ENCODE data around the gene PTPRK. TPM values are rescaled to one million over a fixed set of nuclear protein-coding genes. Genes with fewer than 3 reads are reported as not detected.

PTPRK gene
- polyA plus RNA-seq, 1 experiment = 37.8 TPM

DNA sequence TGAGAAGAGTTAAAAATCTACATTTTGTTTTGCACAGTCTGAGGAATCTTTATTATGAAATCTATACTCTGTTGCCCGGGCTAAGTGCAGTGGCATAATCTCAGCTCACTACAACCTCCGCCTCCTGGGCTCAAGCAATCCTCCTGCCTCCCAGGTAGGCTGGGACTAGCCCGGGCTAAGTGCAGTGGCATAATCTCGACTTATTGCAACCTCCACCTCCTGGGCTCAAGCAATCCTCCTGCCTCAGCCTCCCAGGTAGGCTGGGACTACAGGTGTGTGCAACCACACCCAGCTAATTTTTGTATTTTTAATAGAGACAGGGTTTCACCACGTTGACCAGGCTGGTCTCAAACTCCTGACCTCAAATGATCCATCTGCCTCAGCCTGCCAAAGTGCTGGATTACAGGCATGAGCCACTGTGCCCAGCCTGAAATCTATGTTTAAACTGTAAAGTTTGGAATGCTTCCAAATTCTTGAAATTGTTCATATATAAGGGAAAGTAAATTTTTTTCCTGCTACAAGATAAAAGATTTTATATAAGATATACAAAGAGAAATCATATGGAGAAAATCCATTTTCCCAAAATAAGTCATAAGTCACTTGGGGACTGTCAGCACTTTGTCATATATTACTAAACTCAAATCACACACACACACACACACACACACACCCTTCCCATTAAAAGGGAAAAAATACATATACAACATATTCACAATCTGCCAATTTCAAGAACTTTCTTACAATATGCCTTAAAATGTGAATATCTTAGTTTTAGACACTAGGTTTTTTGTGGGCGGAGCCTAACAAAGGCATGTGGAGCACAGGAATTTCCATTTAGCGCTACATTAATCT lies 19.4 kb downstream of the PTPRK start:
- H3K27ac ChIP-seq (ENCODE audit: low read depth, low read length) = no peak overlapping the region
- CTCF ChIA-PET = no interaction called here
- DNase-seq (ENCODE audit: low read depth, low spot score) = no peak

DNA sequence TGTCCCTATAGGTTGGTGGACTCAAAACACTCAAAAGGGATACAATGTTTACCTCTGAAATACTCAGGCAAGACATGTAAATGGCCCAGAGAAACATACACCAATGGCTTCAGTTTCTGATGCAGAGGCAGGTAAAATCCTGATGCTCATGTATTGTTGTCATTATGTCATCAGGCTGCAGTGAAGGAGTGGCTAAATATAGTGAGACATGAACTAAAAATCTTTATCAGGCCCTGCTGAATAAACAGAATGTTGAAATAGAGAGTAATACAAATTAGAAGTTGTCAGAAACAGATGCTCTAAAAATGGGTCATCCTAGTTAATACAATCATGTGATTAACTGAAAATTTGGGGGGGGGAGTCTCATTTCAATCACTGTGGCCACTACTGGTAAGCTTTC lies 20.4 kb downstream of the PTPRK start:
- Histone ChIP-seq H3K9me3 (ENCODE audit: control insufficient read depth, insufficient read depth, low read length) (no peaks in the 10 kb centered on the region), H3K27ac (ENCODE audit: low read depth, low read length) (no peak overlapping the region), H3K27me3 (ENCODE audit: control insufficient read depth, insufficient read depth, low read length) (no peaks in the 10 kb centered on the region), H3K4me3 (ENCODE audit: low read depth, low read length) (no peak overlapping the region)
- TF ChIP-seq, protein P1, sequence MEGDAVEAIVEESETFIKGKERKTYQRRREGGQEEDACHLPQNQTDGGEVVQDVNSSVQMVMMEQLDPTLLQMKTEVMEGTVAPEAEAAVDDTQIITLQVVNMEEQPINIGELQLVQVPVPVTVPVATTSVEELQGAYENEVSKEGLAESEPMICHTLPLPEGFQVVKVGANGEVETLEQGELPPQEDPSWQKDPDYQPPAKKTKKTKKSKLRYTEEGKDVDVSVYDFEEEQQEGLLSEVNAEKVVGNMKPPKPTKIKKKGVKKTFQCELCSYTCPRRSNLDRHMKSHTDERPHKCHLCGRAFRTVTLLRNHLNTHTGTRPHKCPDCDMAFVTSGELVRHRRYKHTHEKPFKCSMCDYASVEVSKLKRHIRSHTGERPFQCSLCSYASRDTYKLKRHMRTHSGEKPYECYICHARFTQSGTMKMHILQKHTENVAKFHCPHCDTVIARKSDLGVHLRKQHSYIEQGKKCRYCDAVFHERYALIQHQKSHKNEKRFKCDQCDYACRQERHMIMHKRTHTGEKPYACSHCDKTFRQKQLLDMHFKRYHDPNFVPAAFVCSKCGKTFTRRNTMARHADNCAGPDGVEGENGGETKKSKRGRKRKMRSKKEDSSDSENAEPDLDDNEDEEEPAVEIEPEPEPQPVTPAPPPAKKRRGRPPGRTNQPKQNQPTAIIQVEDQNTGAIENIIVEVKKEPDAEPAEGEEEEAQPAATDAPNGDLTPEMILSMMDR (IDR thresholded peaks at IDR 0.05; ENCODE audit: low read depth, low read length) = no peak
- DNase-seq (ENCODE audit: low read depth, low spot score) = no peak
- ChIA-PET CTCF (interaction anchor here (1.3 kb wide), 1 partner anchor 644 kb away, joined by 5 read pairs; no protein-coding TSS in a partner anchor), POLR2A (no interaction called here)

More for the DNA sequence above, 19.4 kb downstream of the PTPRK start:
- Histone ChIP-seq H3K4me3 (ENCODE audit: low read depth, low read length) (no peak overlapping the region), H3K9me3 (ENCODE audit: control insufficient read depth, insufficient read depth, low read length) (no peaks in the 10 kb centered on the region), H3K27me3 (ENCODE audit: control insufficient read depth, insufficient read depth, low read length) (no peaks in the 10 kb centered on the region)
- TF ChIP-seq, protein P1 (IDR thresholded peaks at IDR 0.05; ENCODE audit: low read depth, low read length) = no peak
- POLR2A ChIA-PET = no interaction called here

DNA sequence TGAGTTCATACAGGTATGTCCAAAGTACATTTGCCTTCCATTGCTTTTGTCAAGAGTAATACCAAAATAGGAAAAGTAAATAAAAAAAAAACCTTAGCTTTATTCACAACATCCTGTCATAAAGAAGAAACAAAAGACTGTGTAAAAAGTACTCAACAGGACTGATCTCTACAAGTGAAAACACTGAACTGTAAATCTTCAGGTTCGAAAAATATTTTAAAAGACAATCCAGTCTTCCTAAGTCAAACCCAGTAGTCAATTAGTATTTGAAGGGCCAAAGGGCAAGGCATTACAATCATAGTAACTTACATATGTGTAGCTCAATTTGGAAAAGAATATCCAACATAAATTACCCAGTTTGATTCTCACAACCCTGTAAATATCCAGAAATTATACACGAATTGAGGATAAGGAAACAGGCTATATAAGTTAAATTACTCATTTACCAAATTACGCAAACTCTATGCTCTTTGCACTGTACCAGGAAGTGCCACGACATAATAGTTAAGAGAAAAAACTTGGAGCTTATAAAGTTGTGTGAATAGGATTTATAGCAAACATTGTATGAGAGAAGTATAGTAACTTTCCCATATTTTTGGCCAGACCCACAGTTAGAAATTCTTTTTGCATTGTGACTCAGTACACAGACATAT lies 21.2 kb downstream of the PTPRK start:
- TF ChIP-seq, protein P1 (IDR thresholded peaks at IDR 0.05; ENCODE audit: low read depth, low read length) = no peak
- no peak for DNase-seq (ENCODE audit: low read depth, low spot score)
- CTCF ChIA-PET = interaction anchor here (0.7 to 1.3 kb wide), 2 partner anchors 21 to 643 kb away, joined by 3 to 5 read pairs; partner anchors contain the start of gene PTPRK
- Histone ChIP-seq H3K27ac (ENCODE audit: low read depth, low read length) (no peak overlapping the region), H3K27me3 (ENCODE audit: control insufficient read depth, insufficient read depth, low read length) (no peaks in the 10 kb centered on the region), H3K4me3 (ENCODE audit: low read depth, low read length) (no peak overlapping the region), H3K9me3 (ENCODE audit: control insufficient read depth, insufficient read depth, low read length) (no peaks in the 10 kb centered on the region)
- POLR2A ChIA-PET = no interaction called here

DNA sequence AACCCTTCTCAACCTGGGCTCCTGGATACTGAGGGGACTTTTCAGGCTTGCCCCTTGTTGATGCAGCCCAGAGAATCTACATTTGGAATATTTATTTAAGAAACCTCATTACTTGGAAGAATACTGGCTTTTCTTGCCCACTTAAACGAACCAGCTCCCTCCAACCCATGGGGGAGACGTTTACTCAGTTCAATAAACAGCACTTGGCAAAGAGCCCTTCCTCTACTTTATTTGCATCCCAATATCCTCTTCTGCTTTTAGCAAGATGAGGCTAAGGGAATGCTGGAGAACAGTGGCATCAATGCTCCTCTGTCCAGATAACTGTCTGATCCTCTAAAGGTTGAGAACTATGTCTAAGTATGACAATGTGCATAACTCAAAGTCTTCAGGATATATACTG lies 22.2 kb downstream of the PTPRK start:
- CTCF ChIA-PET = no interaction called here
- TF ChIP-seq, protein P1 (IDR thresholded peaks at IDR 0.05; ENCODE audit: low read depth, low read length) = no peak
- Histone ChIP-seq H3K27me3 (ENCODE audit: control insufficient read depth, insufficient read depth, low read length) (no peaks in the 10 kb centered on the region), H3K4me3 (ENCODE audit: low read depth, low read length) (no peak overlapping the region), H3K27ac (ENCODE audit: low read depth, low read length) (no peak overlapping the region), H3K9me3 (ENCODE audit: control insufficient read depth, insufficient read depth, low read length) (no peaks in the 10 kb centered on the region)
- POLR2A ChIA-PET = no interaction called here
- no peak for DNase-seq (ENCODE audit: low read depth, low spot score)
